K562 (cell line): ENCODE data around the gene ZNF460. TPM values are rescaled to one million over a fixed set of nuclear protein-coding genes. Genes with fewer than 3 reads are reported as not detected.

Experiments
- GABPB2 ChIP-seq: fragments of 250-450 bp; sonication (Bioruptor Pico); conservative IDR thresholded peaks from 2 replicates; pipeline ENCODE4 v1.5.1; 2021; ENCODE audit warnings: mild to moderate bottlenecking
- JUND ChIP-seq, 2 experiments: IDR thresholded peaks; 2 replicates in 1 of 2; 3 replicates in 1 of 2; pipeline ENCODE4 v1.6.1; 2011; ENCODE audit warnings: borderline replicate concordance in 2 of 2, low read depth in 2 of 2, low read length in 2 of 2, improper control_type of control experiment in 1 of 2, missing biosample characterization in 1 of 2, missing genetic modification characterization in 1 of 2, missing genetic modification reagents in 1 of 2
- PHF8 ChIP-seq: fragments of 200-600 bp; sonication (generic); IDR thresholded peaks from 2 replicates; pipeline ENCODE4 v1.6.1; 2012; ENCODE audit warnings: mixed run types, mild to moderate bottlenecking, inconsistent platforms, low read length, moderate library complexity, borderline replicate concordance
- SP1 ChIP-seq: sonication (generic); formaldehyde crosslinking; IDR thresholded peaks from 2 replicates; pipeline ENCODE4 v1.8.1; 2022; ENCODE audit warnings: mild to moderate bottlenecking, missing genetic modification reagents
- ZFP1 ChIP-seq: fragments of 450-650 bp; formaldehyde crosslinking; IDR thresholded peaks from 2 replicates; pipeline ENCODE4 v1.4.0; 2020; ENCODE audit warnings: mild to moderate bottlenecking, mixed read lengths
- polyA plus RNA-seq, 8 experiments: library from polyadenylated mRNA; depleted of rRNA in 4 of 8; stranded (reverse) in 5 of 8; unstranded in 3 of 8; fragments of >200 nt; fragmentation: Nextera tagmentation in 2 of 8; fragmentation: Illumina TruSeq in 1 of 8; extraction: Ambion mirVana in 2 of 8; extraction: Trizol in 1 of 8; gene quantifications; 2 replicates each; pipeline versions ENCODE4 v1.2.1 to v1.2.3, GENCODE V29; 2011 to 2014; ENCODE audit warnings: inconsistent platforms in 1 of 8, missing spikeins in 1 of 8
- total RNA-seq, 7 experiments: library from RNA; depleted of rRNA in 6 of 7; stranded (reverse); fragments of >200 nt in 6 of 7; fragmentation: Illumina TruSeq in 2 of 7; extraction: Trizol in 2 of 7; gene quantifications; 2 replicates each; pipeline versions ENCODE4 v1.2.1 to v1.2.3, GENCODE V29; 2011 to 2021; ENCODE audit warnings: low replicate concordance in 1 of 7
- TF ChIP-seq, protein P1 (sequence below): fragments of 200-800 bp; sonication (Bioruptor generic); IDR thresholded peaks from 2 replicates; pipeline ENCODE4 v1.6.1; 2016; ENCODE audit warnings: missing genetic modification characterization, missing compliant biosample characterization
- TF ChIP-seq, protein P2 (sequence below): sonication (generic); formaldehyde crosslinking; IDR thresholded peaks from 2 replicates; pipeline ENCODE4 v1.8.1; 2023; ENCODE audit warnings: mild to moderate bottlenecking, missing genetic modification reagents
- TF ChIP-seq, protein P3 (sequence below): fragments of 150-350 bp; IDR thresholded peaks from 2 replicates; pipeline ENCODE4 v1.6.1; 2014; ENCODE audit warnings: low read depth, mild to moderate bottlenecking, low read length, borderline replicate concordance
- TF ChIP-seq, protein P4 (sequence below), 2 experiments: fragments of 450-650 bp in 1 of 2; sonication (generic) in 1 of 2; formaldehyde crosslinking; conservative IDR thresholded peaks; 2 replicates each; pipeline versions ENCODE4 v1.4.0 to v1.8.1; 2020 to 2022; ENCODE audit warnings: mild to moderate bottlenecking in 1 of 2, missing genetic modification reagents in 1 of 2

The ZNF460 gene
- total and polyA plus RNA-seq, 9 of the 15 experiments (the other 6 are each of a cell fraction or from before 2014, with no cell fraction given), result 0.45 to 36.2 (median 16.6) TPM

DNA sequence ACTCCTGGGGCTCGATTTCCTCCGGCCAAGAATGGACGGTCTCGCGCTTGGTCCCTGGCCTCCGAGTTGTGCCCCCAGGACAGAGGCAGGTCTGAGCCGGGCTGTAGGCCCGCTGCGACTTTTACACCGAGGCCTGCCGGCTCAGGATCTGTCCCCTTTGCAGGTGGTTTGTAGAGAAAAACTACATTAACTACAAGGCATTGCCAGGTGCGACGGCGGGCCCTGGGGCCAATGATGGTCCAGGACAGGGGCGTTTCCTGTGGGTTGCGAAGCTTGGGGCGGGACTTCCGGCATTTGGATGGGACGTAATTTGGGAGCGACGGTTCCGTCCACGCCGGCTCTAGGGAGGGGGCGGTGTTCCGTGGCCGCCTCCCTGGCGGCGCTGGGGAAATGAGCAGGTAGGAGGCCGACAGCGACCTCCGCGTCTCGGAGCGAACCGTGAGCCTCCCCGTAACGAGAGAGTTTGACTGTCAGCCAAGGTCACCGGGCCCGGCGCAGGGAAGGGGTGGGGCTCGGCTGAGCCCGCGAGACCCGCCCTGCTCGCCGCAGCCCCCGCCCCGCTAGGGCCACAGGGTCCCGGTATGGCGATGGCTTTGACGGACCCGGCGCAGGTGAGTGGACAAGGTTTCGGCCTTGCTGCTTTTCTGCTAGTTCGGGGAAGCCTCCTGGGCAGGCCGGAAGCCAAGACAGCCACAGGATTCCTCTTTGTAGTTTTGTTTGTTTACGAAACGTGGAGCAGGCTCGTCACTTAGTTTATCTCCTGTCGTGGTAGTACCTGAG is 39.8 kb upstream of the ZNF460 start, which contains the start of gene ZNF805 (continued):
- TF ChIP-seq, protein P1, sequence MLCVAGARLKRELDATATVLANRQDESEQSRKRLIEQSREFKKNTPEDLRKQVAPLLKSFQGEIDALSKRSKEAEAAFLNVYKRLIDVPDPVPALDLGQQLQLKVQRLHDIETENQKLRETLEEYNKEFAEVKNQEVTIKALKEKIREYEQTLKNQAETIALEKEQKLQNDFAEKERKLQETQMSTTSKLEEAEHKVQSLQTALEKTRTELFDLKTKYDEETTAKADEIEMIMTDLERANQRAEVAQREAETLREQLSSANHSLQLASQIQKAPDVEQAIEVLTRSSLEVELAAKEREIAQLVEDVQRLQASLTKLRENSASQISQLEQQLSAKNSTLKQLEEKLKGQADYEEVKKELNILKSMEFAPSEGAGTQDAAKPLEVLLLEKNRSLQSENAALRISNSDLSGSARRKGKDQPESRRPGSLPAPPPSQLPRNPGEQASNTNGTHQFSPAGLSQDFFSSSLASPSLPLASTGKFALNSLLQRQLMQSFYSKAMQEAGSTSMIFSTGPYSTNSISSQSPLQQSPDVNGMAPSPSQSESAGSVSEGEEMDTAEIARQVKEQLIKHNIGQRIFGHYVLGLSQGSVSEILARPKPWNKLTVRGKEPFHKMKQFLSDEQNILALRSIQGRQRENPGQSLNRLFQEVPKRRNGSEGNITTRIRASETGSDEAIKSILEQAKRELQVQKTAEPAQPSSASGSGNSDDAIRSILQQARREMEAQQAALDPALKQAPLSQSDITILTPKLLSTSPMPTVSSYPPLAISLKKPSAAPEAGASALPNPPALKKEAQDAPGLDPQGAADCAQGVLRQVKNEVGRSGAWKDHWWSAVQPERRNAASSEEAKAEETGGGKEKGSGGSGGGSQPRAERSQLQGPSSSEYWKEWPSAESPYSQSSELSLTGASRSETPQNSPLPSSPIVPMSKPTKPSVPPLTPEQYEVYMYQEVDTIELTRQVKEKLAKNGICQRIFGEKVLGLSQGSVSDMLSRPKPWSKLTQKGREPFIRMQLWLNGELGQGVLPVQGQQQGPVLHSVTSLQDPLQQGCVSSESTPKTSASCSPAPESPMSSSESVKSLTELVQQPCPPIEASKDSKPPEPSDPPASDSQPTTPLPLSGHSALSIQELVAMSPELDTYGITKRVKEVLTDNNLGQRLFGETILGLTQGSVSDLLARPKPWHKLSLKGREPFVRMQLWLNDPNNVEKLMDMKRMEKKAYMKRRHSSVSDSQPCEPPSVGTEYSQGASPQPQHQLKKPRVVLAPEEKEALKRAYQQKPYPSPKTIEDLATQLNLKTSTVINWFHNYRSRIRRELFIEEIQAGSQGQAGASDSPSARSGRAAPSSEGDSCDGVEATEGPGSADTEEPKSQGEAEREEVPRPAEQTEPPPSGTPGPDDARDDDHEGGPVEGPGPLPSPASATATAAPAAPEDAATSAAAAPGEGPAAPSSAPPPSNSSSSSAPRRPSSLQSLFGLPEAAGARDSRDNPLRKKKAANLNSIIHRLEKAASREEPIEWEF (CRISPR knock-in tag), result no peak
- TF ChIP-seq, protein P2, sequence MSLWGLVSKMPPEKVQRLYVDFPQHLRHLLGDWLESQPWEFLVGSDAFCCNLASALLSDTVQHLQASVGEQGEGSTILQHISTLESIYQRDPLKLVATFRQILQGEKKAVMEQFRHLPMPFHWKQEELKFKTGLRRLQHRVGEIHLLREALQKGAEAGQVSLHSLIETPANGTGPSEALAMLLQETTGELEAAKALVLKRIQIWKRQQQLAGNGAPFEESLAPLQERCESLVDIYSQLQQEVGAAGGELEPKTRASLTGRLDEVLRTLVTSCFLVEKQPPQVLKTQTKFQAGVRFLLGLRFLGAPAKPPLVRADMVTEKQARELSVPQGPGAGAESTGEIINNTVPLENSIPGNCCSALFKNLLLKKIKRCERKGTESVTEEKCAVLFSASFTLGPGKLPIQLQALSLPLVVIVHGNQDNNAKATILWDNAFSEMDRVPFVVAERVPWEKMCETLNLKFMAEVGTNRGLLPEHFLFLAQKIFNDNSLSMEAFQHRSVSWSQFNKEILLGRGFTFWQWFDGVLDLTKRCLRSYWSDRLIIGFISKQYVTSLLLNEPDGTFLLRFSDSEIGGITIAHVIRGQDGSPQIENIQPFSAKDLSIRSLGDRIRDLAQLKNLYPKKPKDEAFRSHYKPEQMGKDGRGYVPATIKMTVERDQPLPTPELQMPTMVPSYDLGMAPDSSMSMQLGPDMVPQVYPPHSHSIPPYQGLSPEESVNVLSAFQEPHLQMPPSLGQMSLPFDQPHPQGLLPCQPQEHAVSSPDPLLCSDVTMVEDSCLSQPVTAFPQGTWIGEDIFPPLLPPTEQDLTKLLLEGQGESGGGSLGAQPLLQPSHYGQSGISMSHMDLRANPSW, result no peak
- TF ChIP-seq, protein P3, sequence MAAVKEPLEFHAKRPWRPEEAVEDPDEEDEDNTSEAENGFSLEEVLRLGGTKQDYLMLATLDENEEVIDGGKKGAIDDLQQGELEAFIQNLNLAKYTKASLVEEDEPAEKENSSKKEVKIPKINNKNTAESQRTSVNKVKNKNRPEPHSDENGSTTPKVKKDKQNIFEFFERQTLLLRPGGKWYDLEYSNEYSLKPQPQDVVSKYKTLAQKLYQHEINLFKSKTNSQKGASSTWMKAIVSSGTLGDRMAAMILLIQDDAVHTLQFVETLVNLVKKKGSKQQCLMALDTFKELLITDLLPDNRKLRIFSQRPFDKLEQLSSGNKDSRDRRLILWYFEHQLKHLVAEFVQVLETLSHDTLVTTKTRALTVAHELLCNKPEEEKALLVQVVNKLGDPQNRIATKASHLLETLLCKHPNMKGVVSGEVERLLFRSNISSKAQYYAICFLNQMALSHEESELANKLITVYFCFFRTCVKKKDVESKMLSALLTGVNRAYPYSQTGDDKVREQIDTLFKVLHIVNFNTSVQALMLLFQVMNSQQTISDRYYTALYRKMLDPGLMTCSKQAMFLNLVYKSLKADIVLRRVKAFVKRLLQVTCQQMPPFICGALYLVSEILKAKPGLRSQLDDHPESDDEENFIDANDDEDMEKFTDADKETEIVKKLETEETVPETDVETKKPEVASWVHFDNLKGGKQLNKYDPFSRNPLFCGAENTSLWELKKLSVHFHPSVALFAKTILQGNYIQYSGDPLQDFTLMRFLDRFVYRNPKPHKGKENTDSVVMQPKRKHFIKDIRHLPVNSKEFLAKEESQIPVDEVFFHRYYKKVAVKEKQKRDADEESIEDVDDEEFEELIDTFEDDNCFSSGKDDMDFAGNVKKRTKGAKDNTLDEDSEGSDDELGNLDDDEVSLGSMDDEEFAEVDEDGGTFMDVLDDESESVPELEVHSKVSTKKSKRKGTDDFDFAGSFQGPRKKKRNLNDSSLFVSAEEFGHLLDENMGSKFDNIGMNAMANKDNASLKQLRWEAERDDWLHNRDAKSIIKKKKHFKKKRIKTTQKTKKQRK, result peak; percentile 66; the same call in 1 of the 2 replicates
- TF ChIP-seq JUND (IDR thresholded peaks at IDR 0.05; ENCODE audit: borderline replicate concordance, low read depth, low read length) (peak; percentile 46; the same call in 1 of the 2 replicates), JUND (tag; IDR thresholded peaks at IDR 0.05; ENCODE audit: borderline replicate concordance, low read depth, low read length) (no peak; the same call in 2 of the 3 replicates), GABPB2 (CRISPR knock-in tag) (no peak), SP1 (CRISPR knock-in tag) (peak; percentile 80), ZFP1 (CRISPR knock-in tag) (no peak), PHF8 (peak; percentile 94; the same call in 1 of the 2 replicates)
- TF ChIP-seq, protein P4, sequence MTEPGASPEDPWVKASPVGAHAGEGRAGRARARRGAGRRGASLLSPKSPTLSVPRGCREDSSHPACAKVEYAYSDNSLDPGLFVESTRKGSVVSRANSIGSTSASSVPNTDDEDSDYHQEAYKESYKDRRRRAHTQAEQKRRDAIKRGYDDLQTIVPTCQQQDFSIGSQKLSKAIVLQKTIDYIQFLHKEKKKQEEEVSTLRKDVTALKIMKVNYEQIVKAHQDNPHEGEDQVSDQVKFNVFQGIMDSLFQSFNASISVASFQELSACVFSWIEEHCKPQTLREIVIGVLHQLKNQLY (CRISPR knock-in tag; conservative IDR thresholded peaks at IDR 0.05), result no peak
